CD4-positive, alpha-beta T cell treated with Interleukin-6 at 100 ng/mL for 8 hours (primary cell): ENCODE data around the gene C5orf52.
"Not testable (repeated sequence)": the region's sequence is repeated elsewhere in the genome, so short reads cannot be mapped to it uniquely, and the experiment has no call there.

Experiments
- DNase-seq: peaks from one replicate; pipeline ENCODE4 v3.0.0-alpha.2; 2020; ENCODE audit warnings: mixed read lengths, low spot score

The C5orf52 gene

GRCh38 chr5:157679801-157680200 is 8.5 kb downstream of the C5orf52 start:
- no peak for DNase-seq

DNA sequence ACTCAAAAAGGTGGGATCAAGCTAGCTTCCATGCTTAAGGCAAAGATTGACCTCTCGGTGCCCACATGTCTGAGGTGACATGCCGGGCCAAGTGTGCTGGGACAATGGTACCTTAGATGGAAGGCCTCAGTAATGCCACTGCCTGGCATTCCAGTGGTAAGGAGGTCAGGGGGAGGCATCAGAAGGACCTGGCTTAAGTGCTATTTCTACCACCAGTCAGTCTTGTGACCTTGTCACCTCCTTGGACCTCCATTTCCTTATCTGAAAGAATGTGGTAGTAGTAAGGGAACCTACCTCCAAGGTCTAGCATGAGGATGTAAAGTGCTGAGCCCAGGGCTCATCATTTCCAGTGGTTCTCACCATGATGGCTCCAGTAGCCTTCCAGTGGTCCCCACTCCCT is 8.9 kb downstream of the C5orf52 start:
- DNase-seq: no peak

DNA sequence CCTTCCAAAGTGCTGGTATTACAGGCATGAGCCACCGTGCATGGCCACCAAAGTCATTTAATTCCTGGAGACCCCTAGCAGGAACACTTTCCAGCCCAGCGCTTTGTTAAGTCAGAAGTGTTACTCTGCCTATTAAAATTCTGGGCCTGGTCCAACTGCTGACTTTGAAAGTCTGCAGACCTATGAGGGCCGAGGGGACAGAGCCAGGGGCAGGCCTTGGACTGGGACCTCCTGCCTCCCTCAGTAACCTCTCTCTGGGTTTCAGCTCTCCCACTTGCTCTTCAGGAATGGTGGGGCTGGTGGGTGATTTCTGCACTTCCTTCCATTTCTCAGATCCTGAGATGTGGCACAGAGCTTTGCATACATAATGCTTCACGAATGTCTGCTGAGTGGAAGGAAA is 9.7 kb downstream of the C5orf52 start:
- no peak for DNase-seq

- no peak for DNase-seq
Measured at GRCh38 chr5:157682257-157682656, 10.9 kb downstream of the C5orf52 start.

- not testable (repeated sequence) for DNase-seq
Measured at GRCh38 chr5:157686276-157687197, 15.2 kb downstream of the C5orf52 start.

GRCh38 chr5:157687198-157687554 is 15.8 kb downstream of the C5orf52 start:
- DNase-seq: no peak

DNA sequence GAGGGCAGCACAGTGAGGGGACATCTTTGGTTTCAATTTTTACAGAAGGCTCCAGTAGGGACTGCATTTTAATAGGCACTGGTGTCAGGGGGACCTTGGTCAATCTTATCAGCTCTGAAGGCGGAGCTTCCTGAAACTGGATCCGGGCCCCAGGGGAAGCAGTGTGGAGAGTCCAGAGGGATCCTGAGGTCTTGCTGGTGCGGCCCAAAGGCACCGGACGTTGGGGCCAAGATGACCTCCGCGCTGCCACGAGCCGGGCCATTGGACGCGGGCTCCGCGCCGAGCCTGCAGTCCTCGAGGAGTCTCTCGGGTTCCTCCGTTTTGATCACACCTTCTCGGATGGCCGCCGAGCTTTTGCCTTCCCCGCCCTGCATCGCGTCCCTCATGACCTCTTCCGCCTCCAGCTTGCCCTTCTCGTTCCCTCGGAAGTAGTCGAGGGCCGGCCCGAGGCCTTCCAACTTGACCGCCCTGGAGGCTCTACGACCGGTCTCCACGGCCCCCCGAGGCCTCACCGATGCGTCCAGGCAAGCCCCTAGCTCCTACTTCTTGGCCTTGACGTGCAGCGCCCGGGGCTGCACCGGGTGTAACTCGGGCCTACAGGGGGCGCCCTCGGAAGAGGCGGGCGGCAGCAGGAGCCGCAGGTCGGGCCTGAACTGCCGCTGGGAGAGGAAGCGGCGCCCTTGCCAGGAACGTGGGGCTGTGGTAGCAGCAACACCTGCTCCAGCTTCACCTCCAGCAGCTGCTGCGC is 18.8 kb downstream of the C5orf52 start:
- DNase-seq: peak; percentile 29

GRCh38 chr5:157690690-157691433 is 19.5 kb downstream of the C5orf52 start:
- no peak for DNase-seq

DNA sequence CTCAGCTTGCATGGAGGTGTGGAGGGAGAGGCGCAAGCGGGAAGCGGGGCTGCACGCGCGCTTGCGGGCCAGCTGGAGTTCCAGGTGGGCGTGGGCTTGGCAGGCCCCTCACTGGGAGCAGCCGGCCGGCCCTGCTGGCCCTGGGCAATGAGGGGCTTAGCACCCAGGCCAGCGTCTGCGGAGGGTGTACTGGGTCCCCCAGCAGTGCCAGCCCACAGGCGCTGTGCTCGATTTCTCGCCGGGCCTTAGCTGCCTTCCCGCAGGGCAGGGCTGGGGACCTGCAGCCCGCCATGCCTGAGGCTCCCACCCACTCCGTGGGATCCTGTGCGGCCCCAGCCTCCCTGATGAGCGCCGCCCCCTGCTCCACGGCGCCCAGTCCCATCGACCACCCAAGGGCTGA is 22.5 kb downstream of the C5orf52 start:
- not testable (repeated sequence) for DNase-seq

DNA sequence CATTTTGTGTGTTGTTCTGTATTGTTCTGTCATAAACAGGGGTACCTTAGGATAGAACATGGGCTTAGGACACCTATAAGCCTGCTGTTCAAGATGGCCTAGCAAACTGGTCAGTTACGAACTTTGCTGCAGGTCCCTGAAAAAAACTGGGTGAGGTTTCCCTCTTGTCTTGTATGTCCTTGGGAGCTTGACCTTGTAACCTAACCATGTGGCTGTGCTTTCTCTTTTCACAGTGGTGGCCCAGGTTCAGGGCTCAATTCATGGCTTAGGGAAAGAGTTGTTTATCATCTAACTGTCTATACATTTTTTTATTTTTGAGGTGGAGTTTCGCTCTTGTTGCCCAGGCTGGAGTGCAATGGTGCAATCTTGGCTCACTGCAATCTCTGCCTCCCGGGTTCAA is 24.8 kb downstream of the C5orf52 start:
- not testable (repeated sequence) for DNase-seq

DNA sequence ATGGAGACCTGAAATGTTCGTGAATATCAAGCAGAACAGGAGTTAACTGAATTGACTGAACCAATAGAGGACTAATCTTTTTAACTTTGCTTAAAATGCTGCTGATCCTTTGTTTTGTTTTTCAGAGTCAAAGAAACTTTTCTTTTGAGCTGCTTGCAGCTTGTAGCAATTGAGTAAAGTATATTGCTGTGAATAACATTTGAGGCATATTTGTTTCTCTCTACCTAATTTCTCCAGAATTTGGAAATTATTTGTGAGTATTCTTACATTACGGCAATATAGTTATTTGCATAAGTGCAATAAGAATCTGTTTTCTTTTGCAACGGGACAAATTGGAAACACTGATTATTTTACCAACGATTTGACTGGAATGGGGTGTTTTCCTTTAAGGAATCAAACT is 27.3 kb downstream of the C5orf52 start:
- not testable (repeated sequence) for DNase-seq

GRCh38 chr5:157703736-157704135 is 32.4 kb downstream of the C5orf52 start:
- no peak for DNase-seq

GRCh38 chr5:157708866-157709265 is 37.5 kb downstream of the C5orf52 start:
- no peak for DNase-seq

DNA sequence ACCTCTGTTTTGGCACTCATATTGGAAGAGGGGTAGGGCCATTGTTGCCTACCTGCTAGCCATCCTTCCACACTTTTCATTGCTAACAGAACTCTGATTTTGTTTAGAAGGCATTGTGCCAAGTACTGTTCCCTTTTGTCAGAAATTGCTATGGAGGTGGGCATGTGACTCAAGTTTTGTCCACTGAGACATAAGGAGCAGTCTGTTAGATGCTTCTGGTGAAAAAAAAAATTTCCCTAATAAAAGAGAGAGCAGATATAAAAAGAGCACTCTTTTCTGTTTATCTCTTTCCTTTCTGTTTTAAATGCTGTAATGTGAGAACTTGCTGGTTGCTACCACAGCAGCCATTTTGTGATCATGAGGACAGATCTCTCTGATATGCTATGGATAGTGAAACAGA is 38.0 kb downstream of the C5orf52 start:
- DNase-seq: no peak

- no peak for DNase-seq
Measured at GRCh38 chr5:157710431-157710830, 39.1 kb downstream of the C5orf52 start.

- DNase-seq: no peak
Measured at GRCh38 chr5:157710882-157711281, 39.5 kb downstream of the C5orf52 start.

- DNase-seq: no peak
Measured at GRCh38 chr5:157713830-157714595, 42.7 kb downstream of the C5orf52 start.

DNA sequence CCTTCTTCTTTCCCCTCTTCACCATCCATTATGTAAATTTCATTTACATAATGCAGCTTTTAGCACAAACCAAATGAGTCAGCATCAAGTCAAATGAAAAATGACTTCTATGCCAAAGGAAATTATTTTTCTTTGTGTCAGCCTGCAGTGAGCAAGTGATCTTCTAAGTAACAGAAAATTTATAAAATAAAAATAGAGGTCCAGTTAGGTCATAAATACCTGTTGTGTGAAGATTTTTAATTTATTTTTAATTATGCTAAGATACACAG is 43.2 kb downstream of the C5orf52 start:
- DNase-seq: no peak

- peak; percentile 58 for DNase-seq
Measured at GRCh38 chr5:157718519-157718918, 47.2 kb downstream of the C5orf52 start.

GRCh38 chr5:157719245-157719644 is 47.9 kb downstream of the C5orf52 start:
- DNase-seq: no peak

GRCh38 chr5:157721159-157721558 is 49.8 kb downstream of the C5orf52 start:
- DNase-seq: no peak

DNA sequence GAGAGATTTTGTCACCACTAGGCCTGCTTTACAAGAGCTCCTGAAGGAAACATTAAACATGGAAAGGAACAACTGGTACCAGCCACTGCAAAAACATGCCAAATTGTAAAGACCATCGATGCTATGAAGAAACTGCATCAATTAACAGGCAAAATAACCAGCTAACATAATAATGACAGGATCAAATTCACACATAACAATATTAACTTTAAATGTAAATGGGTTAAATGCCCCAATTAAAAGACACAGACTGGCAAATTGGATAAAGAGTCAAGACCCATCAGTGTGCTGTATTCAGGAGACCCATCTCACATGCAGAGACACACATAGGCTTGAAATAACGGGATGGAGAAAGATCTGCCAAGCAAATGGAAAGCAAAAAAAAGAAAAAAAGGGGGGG is 51.6 kb downstream of the C5orf52 start:
- not testable (repeated sequence) for DNase-seq
